NCI-H1105 (cell line): Measurements from ENCODE around the gene HPSE2.
"Not testable (repeated sequence)": the region's sequence is repeated elsewhere in the genome, so short reads cannot be mapped to it uniquely, and the experiment has no call there.

Experiments
- DNase-seq: peaks from one replicate; lab custom pipeline; 2025; lab: John Stamatoyannopoulos, UW

HPSE2 gene

DNA sequence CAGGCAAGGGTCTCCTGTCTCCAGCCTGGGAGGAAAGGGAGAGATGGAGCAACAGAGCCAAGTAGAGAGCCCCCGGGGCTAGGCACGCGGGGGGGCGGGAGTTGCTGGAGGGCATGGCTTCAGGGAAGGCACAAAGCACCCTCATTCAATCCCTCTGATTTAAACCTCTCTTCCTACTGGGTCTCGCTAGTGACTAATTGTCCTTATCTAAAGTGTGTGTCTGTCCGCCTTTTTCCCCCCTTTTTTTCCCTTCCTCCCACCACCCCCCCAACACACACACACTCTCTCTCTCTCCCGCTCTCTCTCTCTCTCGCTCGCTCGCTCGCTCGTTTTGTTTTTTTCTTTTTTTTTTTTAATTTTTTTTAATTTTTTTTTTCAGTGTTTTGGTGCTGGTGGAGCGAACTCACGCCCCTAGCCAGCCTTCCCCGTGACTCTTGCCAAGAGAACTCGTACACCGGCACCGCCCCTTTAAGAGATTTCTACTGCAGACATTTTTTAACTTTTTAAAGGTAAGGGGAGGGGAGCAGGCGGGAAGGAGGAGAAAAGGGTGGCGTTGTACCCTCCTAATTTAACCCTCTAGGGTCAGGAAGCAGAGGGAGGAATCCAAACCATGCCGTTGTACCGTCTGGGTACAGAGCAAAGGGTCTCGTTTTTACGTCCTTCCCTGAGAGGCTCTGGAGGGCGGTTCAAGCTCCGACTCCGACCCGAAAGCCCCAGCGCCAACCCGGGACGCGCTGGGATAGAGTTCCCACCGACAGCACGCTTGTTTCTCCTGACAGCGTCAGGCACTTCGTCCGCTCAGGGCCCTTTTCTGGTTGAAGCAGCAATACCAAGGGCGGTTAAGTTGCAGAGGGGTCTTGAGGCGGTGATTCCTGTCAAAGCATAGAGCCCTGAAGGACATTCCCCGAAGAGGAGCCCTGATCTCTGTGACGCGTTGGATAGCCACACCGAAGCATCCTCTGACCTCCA is at the start of gene HPSE2:
Gene HPSE2 (minus strand): TSS at position 195 of the 969 bp plus-strand sequence.
- no peak for DNase-seq

DNA sequence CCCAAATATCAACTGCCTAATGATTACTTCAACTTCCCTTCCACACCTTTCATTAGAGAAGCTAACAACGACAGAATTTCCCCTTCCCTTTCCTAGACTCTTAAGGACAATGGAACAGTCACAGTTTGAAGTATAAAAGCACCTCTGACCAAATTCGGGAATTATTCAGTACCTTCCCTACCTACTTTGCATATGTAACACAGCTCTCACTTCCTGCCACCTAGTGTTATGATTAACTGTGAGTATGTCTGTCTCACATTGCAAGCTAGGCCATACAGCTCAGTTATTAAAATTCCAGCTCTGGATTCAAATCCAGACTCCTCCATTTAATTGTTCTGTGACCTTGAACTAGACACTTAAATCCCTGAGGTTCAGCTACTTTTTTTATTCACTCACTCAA is 44.8 kb upstream of the HPSE2 start:
- no peak for DNase-seq

DNA sequence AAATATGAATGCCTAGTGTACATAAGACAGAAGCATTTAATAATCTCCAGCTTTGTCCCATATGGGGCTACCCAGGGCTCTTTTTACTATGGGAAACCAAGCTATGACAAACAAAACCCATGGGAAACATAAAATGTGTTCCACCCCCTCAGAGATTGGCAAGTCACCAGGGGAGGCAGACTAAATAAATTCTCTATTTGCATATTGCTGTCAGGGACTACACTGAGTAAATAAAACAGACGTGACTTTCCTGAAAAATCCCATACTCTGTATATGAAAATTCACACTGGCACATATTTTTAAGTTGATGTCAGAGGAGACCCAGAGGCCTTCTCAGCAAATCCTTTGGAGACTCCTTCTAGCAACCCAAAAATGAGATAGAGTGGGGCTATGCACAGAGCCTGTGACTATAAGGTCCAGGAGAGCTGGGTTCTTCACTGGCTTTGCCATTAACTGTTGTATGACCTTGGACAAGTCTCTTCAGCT is 44.0 kb upstream of the HPSE2 start:
- no peak for DNase-seq

DNA sequence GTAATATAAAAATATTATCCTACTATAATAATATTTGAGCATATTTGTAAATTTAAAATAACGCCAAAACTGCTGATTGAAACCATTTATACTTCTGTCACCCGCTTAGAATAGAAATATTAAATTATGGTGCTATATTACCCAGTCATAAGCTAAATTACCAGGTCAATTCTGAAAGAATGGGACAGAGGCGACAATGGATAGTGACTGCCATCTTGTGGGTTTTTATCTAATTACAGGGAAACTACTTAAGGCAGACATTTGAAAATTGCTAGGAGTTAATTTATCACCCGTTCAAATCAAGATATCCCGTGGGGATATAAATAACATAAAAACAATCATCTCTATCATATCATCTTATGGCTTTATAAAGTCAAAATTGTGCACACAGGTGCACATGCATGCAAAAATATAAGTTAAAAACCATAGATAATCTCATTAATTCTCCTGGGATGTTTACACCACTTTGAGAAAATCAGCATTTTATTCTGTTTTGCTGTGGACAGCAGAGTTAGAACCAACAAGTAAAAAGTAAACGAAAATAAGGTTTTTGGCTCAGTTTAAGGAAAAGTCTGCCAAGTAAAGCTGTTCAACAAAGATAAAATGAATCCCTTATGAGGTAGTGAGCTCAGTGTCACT is 41.3 kb upstream of the HPSE2 start:
- DNase-seq, result no peak

DNA sequence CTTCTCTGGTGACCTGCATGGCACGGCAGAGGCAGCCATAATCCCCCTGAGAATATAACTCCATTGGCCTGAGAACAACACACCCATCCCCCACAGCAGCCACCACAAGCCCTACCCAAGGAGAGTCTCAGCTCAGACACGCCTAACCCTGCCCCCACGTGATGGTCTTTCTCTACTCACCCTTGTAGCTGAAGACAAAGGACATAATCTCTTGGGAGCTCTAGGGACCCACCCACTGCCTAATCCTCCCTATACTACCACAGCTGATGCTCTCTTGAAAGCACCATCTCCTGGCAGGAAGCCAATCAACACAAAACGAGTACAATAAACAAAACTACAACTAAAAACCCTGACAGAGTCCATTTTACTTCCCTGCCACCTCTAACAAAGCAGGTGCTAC is 30.7 kb upstream of the HPSE2 start:
- peak; percentile 14 for DNase-seq

DNA sequence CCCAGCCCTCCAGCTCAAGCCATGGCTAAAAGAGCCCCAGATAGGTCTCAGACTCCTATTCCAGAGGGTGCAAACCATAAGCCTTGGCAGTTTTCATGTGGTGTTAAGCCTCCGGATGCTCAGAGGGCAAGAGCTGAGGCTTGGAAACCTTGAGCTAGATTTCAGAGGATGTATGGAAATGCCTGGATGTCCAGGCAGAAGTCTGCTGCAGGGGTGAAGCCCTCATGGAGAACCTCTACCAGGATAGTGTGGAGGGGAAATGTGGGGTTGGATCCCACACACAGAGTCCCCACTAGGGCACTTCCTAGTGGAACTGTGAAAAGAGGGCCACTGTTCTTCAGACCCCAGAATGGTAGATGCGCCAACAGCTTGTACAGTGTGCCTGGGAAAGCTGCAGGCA is 13.2 kb upstream of the HPSE2 start:
- no peak for DNase-seq

DNA sequence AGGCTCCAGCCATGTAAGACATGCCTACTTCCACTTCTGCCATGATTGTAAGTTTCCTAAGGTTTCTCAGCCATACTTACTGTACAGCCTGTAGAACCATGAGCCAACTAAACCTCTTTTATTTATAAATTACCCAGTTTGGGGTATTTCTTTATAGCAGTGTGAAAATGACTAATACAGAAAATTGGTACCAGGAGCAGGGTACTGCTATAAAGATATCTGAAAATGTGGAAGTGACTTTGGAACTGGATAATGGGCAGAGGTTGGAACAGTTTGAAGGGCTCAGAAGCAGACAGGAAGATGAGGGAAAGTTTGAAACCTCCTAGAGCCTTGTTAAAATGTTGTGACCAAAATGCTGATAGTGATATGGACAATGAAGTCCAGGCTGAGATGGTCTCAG is 12.2 kb upstream of the HPSE2 start:
- not testable (repeated sequence) for DNase-seq

DNA sequence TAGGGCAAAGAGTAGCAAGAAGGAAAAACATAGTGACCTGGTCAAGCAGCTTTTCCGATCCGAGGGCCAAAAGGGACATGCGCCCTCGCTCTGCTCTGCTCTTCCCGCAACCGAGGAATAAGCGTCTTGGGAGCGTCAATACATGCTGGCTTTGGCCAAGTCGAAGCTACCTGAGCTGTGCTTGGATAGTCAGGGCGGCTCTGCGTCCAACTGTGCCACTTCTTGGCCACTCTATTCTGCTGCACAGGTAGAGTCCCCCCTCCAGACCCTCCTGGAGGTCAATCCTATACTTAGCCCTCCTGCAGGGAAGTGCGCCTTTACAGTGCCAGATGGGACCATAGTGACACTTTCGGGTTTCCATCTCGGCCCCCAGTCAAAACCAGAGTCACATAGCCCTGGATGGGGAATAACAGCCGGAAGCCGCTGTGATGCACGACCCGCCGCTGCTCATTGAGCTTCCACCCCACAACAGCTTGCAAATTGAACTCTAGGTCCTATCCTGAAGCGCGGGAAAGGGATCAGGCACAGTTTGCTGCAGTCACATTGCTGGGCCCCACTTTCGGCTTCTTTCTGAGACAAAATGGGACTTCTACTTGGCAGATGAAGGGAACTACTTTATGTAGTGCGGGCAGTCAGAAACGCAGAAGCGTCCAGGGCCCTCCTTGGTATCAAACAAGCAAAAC is 1.1 kb upstream of the HPSE2 start:
- DNase-seq, result no peak

DNA sequence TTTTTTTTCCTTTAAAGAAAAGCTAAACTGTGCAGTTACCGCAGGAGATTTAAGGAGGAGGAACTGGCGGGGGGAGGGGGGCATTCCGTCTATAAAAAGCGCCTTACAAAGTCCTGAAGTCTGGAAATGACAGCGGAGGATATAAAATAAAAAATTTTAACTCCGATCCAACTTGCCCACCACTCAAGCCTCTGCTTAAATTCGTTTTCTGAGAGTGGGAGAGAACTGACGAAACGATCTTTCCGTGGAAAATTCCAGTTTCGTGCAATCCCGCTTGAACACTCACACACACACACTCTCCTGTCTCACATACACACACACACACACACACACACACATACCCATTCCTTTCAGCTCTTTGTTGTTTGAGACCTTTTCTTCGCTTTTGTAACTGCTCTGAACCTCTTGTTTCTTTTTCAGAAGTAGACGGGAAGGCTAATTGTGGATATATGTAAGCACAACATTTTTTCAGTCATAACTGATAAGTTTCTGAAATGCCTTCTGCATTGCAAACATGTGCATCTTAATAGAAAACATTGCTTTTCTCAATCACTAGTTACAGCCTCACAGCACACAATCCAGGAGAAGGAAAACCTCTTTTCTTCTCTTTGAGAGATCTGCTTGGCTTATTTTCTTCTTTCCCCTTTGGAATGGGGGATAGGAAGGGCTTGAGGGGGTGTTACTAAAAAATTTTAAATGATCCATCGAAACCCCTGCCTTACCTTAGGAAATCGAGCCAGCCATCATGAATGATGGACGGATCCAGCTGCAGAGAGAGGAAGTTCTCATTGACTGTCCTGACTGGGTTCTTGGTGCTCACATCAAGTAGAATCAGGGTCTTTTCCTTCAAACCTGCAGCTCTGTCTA is 628 bp downstream of the HPSE2 start:
- DNase-seq, result no peak

DNA sequence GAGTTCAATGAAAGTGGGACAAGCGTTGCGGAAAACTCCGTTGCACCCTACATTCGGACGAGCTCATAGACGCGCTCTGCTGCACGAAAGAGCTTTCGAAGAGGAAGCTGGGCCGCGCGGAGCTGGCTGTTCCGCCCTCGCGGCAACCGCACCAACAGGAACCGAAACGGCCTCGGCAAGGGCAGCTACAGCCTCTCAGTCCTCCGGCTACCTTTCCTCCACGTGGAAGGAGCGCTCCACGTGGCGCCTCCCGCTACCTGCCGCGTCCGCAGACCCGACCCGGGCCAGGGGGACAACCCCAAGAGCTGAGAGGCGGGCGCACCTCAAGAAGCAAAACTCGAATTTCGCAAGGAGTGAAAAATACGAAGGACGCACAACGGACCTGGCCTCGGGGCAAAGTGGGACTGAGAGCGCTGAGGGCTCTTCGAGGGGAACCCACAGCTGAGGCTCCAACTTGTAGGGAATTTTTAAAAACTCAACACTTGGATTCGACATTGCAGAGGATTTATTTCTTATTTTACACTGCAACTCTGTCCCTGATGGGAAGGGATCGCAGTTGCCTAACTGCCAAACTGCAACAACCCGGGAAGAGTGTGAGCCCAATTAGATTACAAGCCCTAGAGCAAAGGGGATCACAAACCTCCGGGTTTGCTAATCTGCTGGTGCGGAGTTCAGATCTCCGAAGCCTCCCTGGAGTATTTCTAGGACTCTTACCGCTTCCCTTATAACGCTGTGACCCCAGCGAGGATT is 1.4 kb downstream of the HPSE2 start:
- no peak for DNase-seq

DNA sequence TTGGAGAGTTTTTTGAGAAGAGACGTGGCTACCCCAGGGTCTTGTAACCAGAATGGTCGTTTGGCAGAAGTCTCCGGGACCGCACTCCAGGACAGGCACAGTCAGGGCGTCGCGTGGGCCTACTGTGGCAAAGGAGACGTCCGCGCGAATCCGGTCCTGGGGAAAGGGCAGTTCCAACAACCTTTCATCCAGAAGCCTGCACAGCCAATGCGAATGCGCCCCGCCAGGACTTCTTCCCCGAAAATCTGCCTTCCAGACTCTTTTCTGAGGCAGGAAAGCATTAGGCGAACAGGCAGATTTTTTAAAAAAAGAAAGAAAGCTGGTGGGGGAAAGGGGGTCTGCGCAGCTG is 2.0 kb downstream of the HPSE2 start:
- no peak for DNase-seq

DNA sequence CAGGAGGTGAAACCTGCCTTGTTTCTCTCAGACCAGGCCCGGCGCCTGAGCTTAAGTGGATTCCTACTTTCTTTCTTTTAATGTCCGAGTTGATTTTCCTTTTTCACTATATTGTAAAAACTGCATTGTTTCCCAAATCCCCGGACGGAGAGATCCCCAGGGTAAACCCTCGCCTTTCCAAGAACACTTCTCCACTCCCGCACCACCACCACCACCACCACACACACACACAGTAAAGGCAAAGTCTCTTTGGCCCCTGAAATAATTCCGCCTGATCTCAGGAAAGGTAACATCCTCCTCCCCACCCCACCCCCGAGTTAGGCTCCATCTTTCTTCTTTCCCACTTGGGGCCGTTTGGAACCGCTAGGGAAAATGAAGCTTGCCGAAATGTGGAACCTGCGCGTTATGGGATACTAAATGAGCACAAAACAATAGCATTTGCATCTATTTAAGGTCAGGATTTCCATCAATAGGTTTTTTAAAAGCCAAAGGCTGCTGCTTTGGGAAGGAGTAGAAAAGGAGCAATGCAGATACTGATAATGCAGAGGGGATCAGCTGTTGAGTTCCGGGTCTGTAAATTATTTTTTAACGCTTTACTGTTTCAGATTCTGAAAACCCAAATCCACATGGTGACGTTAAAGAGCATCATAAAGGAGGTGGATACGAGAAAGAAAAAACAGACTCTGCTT is 2.5 kb downstream of the HPSE2 start:
- no peak for DNase-seq

DNA sequence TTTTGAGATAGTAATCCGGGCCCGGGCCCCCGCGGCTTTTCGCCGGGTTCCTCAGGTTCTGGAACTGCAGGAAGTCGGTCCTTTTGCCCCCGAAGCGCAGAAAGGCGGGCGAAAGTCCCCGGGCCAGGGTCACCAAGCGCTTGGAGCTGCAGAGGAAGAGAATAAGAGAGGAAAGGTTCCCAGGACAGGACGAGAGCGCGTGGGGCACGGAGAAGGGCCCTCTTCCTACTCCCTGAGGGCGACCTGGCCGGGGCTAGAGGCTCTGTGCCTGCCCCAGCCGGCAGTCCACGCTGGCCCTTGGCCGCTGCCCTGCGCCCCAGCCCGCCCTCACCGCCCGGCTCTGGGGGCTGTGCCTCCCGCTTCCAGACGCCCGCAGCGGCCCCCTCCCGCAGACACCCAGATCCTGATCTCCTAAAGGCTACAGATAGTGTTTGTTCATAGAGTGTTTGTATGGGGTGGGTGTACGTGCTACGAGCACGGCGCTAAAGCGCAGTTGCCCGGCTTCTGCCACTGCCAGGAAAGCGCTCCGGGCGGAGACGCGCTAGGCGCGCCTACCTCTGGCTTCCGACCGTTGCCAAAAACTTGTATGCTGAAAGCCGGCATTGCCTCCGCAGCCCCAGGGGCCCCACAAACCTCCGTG is 3.2 kb downstream of the HPSE2 start:
- no peak for DNase-seq

DNA sequence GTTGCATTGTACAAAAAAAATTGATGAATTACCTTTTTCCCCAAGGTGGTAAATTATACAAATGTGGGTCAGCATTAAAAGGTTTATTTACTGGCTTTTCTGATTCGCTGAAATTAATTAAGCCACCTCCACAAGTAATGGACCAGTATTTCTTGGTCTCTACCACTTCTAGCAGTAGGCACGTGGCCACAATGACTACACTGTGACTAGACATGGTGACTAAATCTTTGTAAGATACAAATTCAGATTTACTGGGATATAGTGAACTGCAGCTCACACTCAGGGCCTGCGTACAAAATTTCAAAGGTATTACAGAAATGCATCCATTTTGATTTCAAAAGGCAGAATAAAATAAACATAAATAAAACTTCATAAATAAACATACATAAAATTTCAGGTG is 10.9 kb downstream of the HPSE2 start:
- no peak for DNase-seq

DNA sequence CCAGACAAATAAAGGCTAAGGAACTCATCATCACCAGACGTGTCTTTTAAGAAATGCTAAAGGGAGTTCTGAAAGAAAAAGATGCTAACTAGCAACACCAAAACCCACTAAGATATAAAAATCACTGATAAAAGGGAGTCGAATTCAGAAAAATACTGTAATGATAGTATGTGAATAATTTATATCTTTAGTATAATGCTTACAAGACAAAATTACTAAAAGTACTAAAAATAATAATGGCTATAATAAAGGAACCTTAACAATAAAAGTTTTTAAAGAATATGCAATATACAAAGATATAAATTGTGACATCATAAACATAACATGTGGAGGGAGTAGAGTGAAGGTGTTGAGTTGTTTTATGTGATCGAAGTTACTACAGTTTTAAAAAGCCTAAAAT is 28.3 kb downstream of the HPSE2 start:
- no peak for DNase-seq

DNA sequence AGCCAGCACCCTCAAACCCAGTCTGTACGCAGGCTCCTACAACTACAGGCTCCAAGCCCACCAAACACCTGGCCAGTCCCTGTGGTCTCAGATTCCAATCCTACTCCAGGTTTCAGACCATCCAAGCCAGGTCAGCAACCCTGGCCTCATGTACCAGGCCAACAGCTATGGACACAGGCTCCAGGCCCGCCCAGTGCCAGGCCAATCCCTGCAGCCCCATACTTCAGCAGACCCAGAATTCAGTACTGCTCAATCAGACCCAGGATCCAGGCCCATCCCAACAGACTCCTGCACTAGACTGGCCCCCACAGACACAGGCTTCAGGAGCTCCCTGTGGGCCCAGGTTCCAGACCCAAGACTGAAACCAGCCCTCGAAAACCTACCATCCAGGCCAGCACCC is 32.3 kb downstream of the HPSE2 start:
- DNase-seq, result no peak

DNA sequence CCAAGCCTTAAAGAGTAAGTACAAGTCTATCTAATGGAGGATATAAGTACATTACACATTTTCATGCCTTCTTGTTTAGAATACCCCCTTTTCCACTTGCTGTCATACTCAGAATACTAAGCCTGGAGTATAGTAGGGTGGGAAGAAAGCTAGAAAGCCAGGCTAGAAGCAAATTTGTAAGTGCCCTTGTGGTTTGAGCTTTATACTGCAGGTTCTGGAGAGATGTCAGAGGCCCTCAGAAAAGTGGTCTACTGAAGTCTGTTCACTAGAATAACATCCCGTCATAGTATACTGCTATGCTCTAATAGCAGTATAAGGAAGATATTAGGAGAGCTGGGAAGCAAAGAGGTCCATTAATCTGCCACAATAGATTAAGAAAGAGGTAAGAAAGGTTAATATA is 62.7 kb downstream of the HPSE2 start:
- no peak for DNase-seq

DNA sequence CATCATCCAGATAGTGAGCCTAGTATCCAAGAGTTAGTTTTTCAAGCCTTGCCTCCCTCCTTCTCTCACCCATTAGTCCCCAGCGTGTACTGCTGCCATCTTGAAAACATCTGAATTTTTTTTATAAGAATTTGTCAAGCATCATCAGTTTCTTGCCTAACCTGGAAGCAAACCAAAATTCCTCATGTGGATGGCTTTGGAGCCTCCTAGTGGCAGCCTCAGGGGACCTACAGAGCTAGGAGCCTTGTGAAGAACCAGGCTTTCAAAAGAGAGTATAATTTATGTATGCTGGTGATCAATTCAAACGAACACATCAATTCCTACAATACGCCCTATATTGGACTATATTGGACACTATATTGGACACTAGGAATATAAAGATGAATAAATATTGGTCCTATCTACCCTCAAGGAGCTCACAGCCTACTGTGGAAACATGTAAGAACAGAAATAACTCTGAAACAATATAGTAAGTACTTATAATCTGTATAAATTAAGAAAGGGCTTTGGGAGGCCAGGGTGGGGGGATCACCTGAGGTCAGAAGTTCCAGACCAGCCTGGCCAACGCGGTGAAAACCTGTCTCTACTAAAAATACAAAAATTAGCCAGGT is 63.4 kb downstream of the HPSE2 start:
- no peak for DNase-seq

DNA sequence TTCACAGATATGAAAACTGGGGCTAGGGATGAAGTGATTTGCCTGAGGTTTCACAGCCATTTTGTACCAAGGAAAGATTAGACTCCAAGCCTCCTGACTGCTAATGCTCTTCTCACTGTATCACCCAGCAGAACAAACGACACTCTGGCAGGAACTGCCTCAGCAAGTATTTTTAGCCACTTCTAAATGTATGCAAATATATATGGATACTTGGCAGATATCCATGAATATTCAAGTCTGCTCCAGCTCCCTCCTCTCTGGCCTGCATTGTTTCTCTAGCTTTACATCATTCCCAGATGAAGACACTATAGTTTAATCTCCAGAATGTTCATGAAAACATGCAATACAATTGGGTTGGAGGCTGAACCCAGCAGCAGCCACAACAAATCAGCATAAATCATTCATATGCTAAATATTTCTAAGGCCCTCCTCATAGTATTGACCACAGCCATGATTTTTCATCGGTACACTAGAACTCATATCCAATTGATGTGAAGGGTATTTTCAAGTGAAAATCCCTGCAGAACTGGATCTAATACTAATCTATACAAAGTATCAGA is 65.5 kb downstream of the HPSE2 start:
- DNase-seq, result no peak
